Transverse colon (tissue), 3 donors: ENCODE results near the gene FTL.

ENCODE experiments used
- EP300 ChIP-seq: sonication (generic); formaldehyde crosslinking; IDR thresholded peaks from one replicate; pipeline ENCODE4 v1.6.1; 2017; ENCODE audit warnings: antibody characterized with exemption, low read depth
- TF ChIP-seq, protein P1 (sequence below), 5 experiments: fragments of 200-600 bp in 3 of 5; fragments of 450-650 bp in 2 of 5; sonication (generic) in 3 of 5; IDR thresholded peaks; 1 replicate in 2 of 5; 2 replicates in 3 of 5; pipeline ENCODE4 v1.5.1; 2016 to 2017; ENCODE audit warnings: antibody characterized with exemption in 5 of 5, inconsistent platforms in 3 of 5, mild to moderate bottlenecking in 2 of 5, moderate library complexity in 1 of 5

DNA sequence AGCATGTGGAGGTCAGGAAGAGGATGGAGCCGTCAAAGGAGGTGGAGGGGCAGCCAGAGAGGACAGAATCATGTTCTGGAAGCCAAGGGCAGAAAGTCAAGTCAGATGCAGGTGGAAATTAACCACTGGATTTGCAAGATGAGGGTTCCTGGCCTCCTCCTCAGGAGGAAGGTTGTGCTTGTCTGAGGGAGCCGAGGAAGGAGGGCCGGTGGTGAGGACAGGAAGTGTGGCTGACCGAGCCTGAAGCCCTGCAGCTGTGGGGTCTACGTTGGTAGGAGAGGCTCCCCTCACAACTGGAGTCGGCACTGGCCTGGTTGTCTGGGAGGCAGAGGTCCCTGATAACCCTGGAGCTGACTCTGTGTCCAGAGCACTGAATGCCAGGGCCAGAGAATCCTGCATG, 47.0 kb upstream of the FTL start:
- TF ChIP-seq, protein P1, sequence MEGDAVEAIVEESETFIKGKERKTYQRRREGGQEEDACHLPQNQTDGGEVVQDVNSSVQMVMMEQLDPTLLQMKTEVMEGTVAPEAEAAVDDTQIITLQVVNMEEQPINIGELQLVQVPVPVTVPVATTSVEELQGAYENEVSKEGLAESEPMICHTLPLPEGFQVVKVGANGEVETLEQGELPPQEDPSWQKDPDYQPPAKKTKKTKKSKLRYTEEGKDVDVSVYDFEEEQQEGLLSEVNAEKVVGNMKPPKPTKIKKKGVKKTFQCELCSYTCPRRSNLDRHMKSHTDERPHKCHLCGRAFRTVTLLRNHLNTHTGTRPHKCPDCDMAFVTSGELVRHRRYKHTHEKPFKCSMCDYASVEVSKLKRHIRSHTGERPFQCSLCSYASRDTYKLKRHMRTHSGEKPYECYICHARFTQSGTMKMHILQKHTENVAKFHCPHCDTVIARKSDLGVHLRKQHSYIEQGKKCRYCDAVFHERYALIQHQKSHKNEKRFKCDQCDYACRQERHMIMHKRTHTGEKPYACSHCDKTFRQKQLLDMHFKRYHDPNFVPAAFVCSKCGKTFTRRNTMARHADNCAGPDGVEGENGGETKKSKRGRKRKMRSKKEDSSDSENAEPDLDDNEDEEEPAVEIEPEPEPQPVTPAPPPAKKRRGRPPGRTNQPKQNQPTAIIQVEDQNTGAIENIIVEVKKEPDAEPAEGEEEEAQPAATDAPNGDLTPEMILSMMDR (IDR thresholded peaks at IDR 0.05) = no peak
- TF ChIP-seq EP300 = no peak
